ENCODE data around the gene PRICKLE4. TPM values are rescaled to one million over a fixed set of nuclear protein-coding genes. Genes with fewer than 3 reads are reported as not detected.

Gene PRICKLE4
- polyA plus RNA-seq, 1 experiment: 0.31 TPM

DNA sequence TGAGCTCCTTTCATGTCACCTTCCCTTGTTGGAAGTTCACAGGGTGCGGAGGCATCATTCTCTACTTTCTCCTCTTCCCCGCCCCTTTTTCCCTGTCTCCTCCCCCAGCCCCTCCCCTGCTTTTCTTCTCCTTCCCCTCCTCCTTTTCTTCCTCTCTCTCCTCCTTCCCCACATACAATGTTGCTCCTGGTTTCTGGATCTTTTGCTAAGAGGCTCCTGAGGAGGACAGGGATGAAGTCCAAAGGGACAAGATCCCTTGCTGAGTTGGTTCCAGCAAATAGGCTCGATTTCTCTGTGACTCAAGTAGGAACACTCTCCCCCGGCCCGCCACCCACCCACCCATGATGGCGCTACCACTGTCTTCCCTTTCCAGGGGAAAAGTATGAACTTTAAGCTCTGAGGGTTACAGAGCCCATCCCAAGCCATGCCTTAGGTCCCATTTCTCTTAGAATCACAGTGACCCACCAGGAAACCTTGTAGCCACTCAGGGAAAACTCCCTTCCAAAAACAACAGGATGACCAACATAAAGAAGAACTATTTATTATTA is 44.3 kb upstream of the PRICKLE4 start:
- CTCF ChIA-PET: interaction anchor here (0.6 to 2.0 kb wide), 5 partner anchors 14 to 48 kb away, joined by 4 to 5 read pairs (median 4); no protein-coding TSS in a partner anchor
- H3K4me3 ChIP-seq (ENCODE audit: low read depth, low read length): no peak overlapping the region

DNA sequence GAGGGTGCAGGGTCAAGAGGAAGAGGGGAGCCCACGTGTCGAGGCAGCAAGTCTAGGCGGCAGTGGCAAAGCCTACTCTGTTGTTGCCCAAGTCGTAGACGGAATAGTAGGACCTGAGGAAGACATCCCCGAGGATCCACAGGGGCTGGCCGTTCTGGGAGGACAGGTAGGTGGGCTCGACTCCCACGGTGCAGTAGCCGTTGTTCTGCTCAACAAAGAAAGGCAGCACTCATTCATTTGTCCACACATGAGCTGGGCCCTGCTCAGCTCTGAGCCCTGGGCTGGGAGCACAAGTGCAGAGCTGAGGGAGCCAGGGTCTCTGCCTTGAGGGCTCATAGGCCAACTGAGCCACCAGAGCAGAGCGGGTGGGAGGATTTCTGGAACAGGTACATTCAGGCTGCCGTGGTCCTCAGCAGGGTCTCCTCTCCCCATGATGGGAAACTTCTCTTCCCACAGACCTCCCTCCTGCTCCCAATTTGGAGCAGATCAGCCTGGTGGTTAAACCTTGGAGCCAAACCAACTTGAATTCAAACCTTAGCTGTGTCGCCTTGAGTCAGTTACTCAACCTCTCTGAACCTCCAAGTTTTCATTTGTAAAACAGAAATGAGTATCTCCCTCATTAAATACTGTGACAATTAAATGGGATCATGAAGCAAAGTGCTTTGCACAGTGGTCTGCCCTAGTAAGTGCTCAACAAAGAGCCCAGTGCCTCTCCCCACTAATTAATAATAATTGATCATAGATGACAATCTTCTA is 43.6 kb upstream of the PRICKLE4 start:
- no peak overlapping the region for H3K4me3 ChIP-seq (ENCODE audit: low read depth, low read length)
- no peaks in the 10 kb centered on the region; the same call in 1 of the 2 replicates for H3K27me3 ChIP-seq (ENCODE audit: control insufficient read depth, insufficient read depth, low read length)
- ChIA-PET CTCF (interaction anchor here (1.2 to 1.6 kb wide), 3 partner anchors 12 to 48 kb away, joined by 3 to 4 read pairs (median 3); no protein-coding TSS in a partner anchor), POLR2A (no interaction called here)
- TF ChIP-seq, protein P1, sequence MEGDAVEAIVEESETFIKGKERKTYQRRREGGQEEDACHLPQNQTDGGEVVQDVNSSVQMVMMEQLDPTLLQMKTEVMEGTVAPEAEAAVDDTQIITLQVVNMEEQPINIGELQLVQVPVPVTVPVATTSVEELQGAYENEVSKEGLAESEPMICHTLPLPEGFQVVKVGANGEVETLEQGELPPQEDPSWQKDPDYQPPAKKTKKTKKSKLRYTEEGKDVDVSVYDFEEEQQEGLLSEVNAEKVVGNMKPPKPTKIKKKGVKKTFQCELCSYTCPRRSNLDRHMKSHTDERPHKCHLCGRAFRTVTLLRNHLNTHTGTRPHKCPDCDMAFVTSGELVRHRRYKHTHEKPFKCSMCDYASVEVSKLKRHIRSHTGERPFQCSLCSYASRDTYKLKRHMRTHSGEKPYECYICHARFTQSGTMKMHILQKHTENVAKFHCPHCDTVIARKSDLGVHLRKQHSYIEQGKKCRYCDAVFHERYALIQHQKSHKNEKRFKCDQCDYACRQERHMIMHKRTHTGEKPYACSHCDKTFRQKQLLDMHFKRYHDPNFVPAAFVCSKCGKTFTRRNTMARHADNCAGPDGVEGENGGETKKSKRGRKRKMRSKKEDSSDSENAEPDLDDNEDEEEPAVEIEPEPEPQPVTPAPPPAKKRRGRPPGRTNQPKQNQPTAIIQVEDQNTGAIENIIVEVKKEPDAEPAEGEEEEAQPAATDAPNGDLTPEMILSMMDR (IDR thresholded peaks at IDR 0.05; ENCODE audit: insufficient read depth, low read depth, low read length): no peak
- DNase-seq (ENCODE audit: low read depth): no peak
- H3K36me3 ChIP-seq (ENCODE audit: control insufficient read depth, insufficient read depth, low read length): no peaks in the 10 kb centered on the region

More for the DNA sequence above, 44.3 kb upstream of the PRICKLE4 start:
- POLR2A ChIA-PET: no interaction called here
- DNase-seq (ENCODE audit: low read depth): no peak
- no peaks in the 10 kb centered on the region for H3K36me3 ChIP-seq (ENCODE audit: control insufficient read depth, insufficient read depth, low read length)
- no peaks in the 10 kb centered on the region; the same call in 1 of the 2 replicates for H3K27me3 ChIP-seq (ENCODE audit: control insufficient read depth, insufficient read depth, low read length)
- TF ChIP-seq, protein P1 (IDR thresholded peaks at IDR 0.05; ENCODE audit: insufficient read depth, low read depth, low read length): no peak

DNA sequence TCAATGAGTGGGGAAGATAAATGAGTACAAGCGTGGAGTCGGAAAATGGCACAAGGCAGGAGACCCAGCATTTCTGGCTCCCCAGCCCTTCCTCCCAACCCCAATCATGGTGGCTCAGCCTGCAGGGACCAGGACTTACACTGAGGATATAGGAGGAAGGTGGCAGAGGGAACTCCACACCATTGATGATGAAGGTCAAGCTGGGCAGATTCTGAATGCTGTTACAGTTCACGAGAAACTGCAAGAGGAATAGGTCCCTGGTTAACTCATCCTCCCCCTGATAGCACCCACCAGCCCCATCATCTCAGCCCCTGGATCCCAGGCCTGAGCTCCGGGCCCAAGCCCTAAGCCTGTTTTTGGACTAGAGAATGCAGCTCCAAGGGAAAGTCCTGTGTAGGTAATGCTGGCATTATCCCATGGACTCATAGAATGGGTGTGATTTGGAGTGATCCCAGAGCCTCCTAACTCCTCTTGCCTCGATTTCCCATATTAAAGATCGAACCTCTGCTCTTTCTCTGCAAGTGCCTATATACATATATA is 42.9 kb upstream of the PRICKLE4 start:
- ChIA-PET CTCF (interaction anchor here (1.1 to 1.6 kb wide), 4 partner anchors 11 to 50 kb away, joined by 3 to 4 read pairs (median 3); partner anchors contain the start of gene TOMM6), POLR2A (no interaction called here)
- Histone ChIP-seq H3K4me3 (ENCODE audit: low read depth, low read length) (no peak overlapping the region), H3K36me3 (ENCODE audit: control insufficient read depth, insufficient read depth, low read length) (no peaks in the 10 kb centered on the region), H3K27me3 (ENCODE audit: control insufficient read depth, insufficient read depth, low read length) (no peaks in the 10 kb centered on the region; the same call in 1 of the 2 replicates)
- TF ChIP-seq, protein P1 (IDR thresholded peaks at IDR 0.05; ENCODE audit: insufficient read depth, low read depth, low read length): no peak
- no peak for DNase-seq (ENCODE audit: low read depth)

DNA sequence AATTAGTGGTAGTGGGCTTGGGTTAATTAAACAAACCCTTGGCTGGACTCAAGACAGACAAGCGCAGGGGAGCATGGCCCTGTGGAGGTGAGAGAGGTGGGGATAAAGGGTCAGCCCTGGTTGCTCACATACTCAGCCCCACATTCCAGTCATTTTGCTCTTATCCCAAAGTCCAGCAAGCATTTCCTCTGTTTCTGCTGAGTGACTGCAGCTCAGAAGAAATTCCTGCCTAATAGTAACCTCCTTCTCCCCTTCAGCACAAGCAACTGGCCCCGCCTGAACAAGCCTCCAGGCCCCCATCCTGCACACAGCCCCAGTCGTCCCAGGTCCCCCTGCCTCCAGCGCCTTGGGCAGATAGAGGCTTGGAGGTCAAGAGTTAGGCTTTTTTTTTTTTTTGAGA is 41.5 kb upstream of the PRICKLE4 start:
- Histone ChIP-seq H3K36me3 (ENCODE audit: control insufficient read depth, insufficient read depth, low read length) (no peaks in the 10 kb centered on the region), H3K4me3 (ENCODE audit: low read depth, low read length) (no peak overlapping the region), H3K27me3 (ENCODE audit: control insufficient read depth, insufficient read depth, low read length) (no peaks in the 10 kb centered on the region; the same call in 1 of the 2 replicates)
- no peak for DNase-seq (ENCODE audit: low read depth)
- ChIA-PET CTCF (interaction anchor here (1.1 kb wide), 2 partner anchors 12 to 48 kb away, joined by 3 read pairs; no protein-coding TSS in a partner anchor), POLR2A (no interaction called here)
- TF ChIP-seq, protein P1 (IDR thresholded peaks at IDR 0.05; ENCODE audit: insufficient read depth, low read depth, low read length): no peak
